Sigmoid colon (tissue), 4 donors: ENCODE measurements around the gene FDPS.

ENCODE experiments used
- CTCF ChIP-seq, 4 experiments: fragments of 450-650 bp in 3 of 4; fragments of 200-600 bp in 1 of 4; IDR thresholded peaks; one replicate each; pipeline ENCODE4 v1.5.1; 2016 to 2019; ENCODE audit warnings: antibody characterized with exemption in 4 of 4, mild to moderate bottlenecking in 3 of 4, moderate library complexity in 2 of 4
- POLR2AphosphoS5 ChIP-seq, 4 donors: sonication (generic); formaldehyde crosslinking; IDR thresholded peaks; one replicate each; pipeline ENCODE4 v1.6.1; 2017; ENCODE audit warnings: antibody characterized with exemption in 4 of 4

- TF ChIP-seq POLR2AphosphoS5 (IDR thresholded peaks at IDR 0.05) (no peak), CTCF (IDR thresholded peaks at IDR 0.05) (no peak)
Measured at GRCh38 chr1:155286544-155286943, 22.1 kb upstream of the FDPS start.
